Measurements from ENCODE around the gene TBC1D24.
"Not testable (repeated sequence)": the region's sequence is repeated elsewhere in the genome, so short reads cannot be mapped to it uniquely, and the experiment has no call there.

TBC1D24 gene

GRCh38 chr16:2469399-2470233 is 5.3 kb upstream of the TBC1D24 start:
- no peak for DNase-seq (ENCODE audit: low spot score)

GRCh38 chr16:2470234-2470601 is 4.7 kb upstream of the TBC1D24 start:
- no peak for DNase-seq (ENCODE audit: low spot score)

- DNase-seq (ENCODE audit: low spot score): no peak
These were observed 4.3 kb upstream of the TBC1D24 start for GRCh38 chr16:2470603-2471015.

- DNase-seq (ENCODE audit: low spot score): no peak
These were observed 3.8 kb upstream of the TBC1D24 start, which contains the start of gene NTN3 for GRCh38 chr16:2471016-2471652. Gene NTN3 (plus strand): TSS chr16:2471297. CDS start chr16:2471702, 405 bp downstream.

- no peak for DNase-seq (ENCODE audit: low spot score)
These were observed 3.1 kb upstream of the TBC1D24 start for GRCh38 chr16:2471653-2472487.

- DNase-seq (ENCODE audit: low spot score): no peak
These were observed 2.5 kb upstream of the TBC1D24 start for GRCh38 chr16:2472488-2472864.

- DNase-seq (ENCODE audit: low spot score): no peak
These were observed 2.0 kb upstream of the TBC1D24 start for GRCh38 chr16:2472885-2473445.

GRCh38 chr16:2473446-2473926 is 1.4 kb upstream of the TBC1D24 start:
- DNase-seq (ENCODE audit: low spot score): no peak

- DNase-seq (ENCODE audit: low spot score): peak; percentile 75
These were observed 689 bp upstream of the TBC1D24 start for GRCh38 chr16:2473999-2474876.

GRCh38 chr16:2475413-2476344 is 752 bp downstream of the TBC1D24 start:
- no peak for DNase-seq (ENCODE audit: low spot score)

GRCh38 chr16:2476345-2476720 is 1.4 kb downstream of the TBC1D24 start:
- DNase-seq (ENCODE audit: low spot score): no peak

GRCh38 chr16:2476741-2477140 is 1.8 kb downstream of the TBC1D24 start:
- DNase-seq (ENCODE audit: low spot score): no peak

GRCh38 chr16:2477327-2477726 is 2.4 kb downstream of the TBC1D24 start:
- DNase-seq (ENCODE audit: low spot score): no peak

- peak; percentile 74 for DNase-seq (ENCODE audit: low spot score)
These were observed 3.4 kb downstream of the TBC1D24 start for GRCh38 chr16:2478279-2478678.

GRCh38 chr16:2479996-2480395 is 5.1 kb downstream of the TBC1D24 start:
- DNase-seq (ENCODE audit: low spot score): not testable (repeated sequence)

- no peak for DNase-seq (ENCODE audit: low spot score)
These were observed 6.0 kb downstream of the TBC1D24 start for GRCh38 chr16:2480948-2481347.

GRCh38 chr16:2481676-2482075 is 6.7 kb downstream of the TBC1D24 start:
- no peak for DNase-seq (ENCODE audit: low spot score)

- DNase-seq (ENCODE audit: low spot score): peak; percentile 38
These were observed 7.3 kb downstream of the TBC1D24 start for GRCh38 chr16:2482249-2482648.

- no peak for DNase-seq (ENCODE audit: low spot score)
These were observed 8.0 kb downstream of the TBC1D24 start for GRCh38 chr16:2482708-2483534.

All from hematopoietic multipotent progenitor cell treated with erythropoietin and hydrocortisone succinate and interleukin-3 and kit ligand, for 15 days (in vitro differentiated cells).